C4-2B (cell line): ENCODE measurements around the gene MBD1.

Experiments
- ZFX ChIP-seq: fragments of 450-650 bp; IDR thresholded peaks from 2 replicates; pipeline ENCODE4 v1.6.1; 2017
- TF ChIP-seq, protein P1 (sequence below): fragments of 450-650 bp; conservative IDR thresholded peaks from 2 replicates; pipeline ENCODE4 v1.5.1; 2017; ENCODE audit warnings: mild to moderate bottlenecking

- TF ChIP-seq, protein P1, sequence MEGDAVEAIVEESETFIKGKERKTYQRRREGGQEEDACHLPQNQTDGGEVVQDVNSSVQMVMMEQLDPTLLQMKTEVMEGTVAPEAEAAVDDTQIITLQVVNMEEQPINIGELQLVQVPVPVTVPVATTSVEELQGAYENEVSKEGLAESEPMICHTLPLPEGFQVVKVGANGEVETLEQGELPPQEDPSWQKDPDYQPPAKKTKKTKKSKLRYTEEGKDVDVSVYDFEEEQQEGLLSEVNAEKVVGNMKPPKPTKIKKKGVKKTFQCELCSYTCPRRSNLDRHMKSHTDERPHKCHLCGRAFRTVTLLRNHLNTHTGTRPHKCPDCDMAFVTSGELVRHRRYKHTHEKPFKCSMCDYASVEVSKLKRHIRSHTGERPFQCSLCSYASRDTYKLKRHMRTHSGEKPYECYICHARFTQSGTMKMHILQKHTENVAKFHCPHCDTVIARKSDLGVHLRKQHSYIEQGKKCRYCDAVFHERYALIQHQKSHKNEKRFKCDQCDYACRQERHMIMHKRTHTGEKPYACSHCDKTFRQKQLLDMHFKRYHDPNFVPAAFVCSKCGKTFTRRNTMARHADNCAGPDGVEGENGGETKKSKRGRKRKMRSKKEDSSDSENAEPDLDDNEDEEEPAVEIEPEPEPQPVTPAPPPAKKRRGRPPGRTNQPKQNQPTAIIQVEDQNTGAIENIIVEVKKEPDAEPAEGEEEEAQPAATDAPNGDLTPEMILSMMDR: peak; percentile 42
- TF ChIP-seq ZFX: no peak
Observed at GRCh38 chr18:50287441-50288347, 6.4 kb upstream of the MBD1 start, which contains the start of gene CXXC1.
